Transverse colon (tissue), 4 donors: ENCODE measurements around the gene RAB3IL1.

ENCODE experiments used
- EP300 ChIP-seq: sonication (generic); formaldehyde crosslinking; IDR thresholded peaks from one replicate; pipeline ENCODE4 v1.6.1; 2017; ENCODE audit warnings: antibody characterized with exemption, low read depth
- POLR2A ChIP-seq: fragments of 450-650 bp; IDR thresholded peaks from one replicate; pipeline ENCODE4 v1.6.1; 2016; ENCODE audit warnings: antibody characterized with exemption, mild to moderate bottlenecking, moderate library complexity
- POLR2AphosphoS5 ChIP-seq, 3 donors: sonication (generic); formaldehyde crosslinking; IDR thresholded peaks; one replicate each; pipeline ENCODE4 v1.6.1; 2016; ENCODE audit warnings: antibody characterized with exemption in 3 of 3
- TF ChIP-seq, protein P1 (sequence below), 5 experiments: fragments of 200-600 bp in 3 of 5; fragments of 450-650 bp in 2 of 5; sonication (generic) in 3 of 5; IDR thresholded peaks; 1 replicate in 2 of 5; 2 replicates in 3 of 5; pipeline ENCODE4 v1.5.1; 2016 to 2017; ENCODE audit warnings: antibody characterized with exemption in 5 of 5, inconsistent platforms in 3 of 5, mild to moderate bottlenecking in 2 of 5, moderate library complexity in 1 of 5

DNA sequence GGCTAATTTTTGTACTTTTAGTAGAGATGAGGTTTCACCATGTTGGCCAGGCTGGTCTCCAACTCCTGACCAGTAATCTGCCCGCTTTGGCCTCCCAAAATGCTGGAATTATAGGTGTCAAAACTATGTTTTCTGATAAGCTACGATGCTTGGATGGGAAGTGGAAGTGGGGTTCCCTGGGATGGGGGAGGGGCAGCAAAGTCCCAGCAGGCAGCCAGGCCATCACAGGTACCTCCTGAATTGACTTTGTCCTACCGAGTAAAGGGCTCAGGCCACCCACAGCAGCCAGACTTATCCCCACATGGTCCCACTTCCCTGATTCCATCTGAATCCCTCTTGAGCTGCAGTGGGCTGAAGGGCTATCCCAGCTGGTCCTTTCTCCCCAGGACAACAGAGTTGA is 43.2 kb upstream of the RAB3IL1 start:
- no peak for TF ChIP-seq POLR2A
- TF ChIP-seq, protein P1, sequence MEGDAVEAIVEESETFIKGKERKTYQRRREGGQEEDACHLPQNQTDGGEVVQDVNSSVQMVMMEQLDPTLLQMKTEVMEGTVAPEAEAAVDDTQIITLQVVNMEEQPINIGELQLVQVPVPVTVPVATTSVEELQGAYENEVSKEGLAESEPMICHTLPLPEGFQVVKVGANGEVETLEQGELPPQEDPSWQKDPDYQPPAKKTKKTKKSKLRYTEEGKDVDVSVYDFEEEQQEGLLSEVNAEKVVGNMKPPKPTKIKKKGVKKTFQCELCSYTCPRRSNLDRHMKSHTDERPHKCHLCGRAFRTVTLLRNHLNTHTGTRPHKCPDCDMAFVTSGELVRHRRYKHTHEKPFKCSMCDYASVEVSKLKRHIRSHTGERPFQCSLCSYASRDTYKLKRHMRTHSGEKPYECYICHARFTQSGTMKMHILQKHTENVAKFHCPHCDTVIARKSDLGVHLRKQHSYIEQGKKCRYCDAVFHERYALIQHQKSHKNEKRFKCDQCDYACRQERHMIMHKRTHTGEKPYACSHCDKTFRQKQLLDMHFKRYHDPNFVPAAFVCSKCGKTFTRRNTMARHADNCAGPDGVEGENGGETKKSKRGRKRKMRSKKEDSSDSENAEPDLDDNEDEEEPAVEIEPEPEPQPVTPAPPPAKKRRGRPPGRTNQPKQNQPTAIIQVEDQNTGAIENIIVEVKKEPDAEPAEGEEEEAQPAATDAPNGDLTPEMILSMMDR (IDR thresholded peaks at IDR 0.05) = no peak
- no peak for TF ChIP-seq POLR2AphosphoS5 (IDR thresholded peaks at IDR 0.05)
- TF ChIP-seq EP300 = no peak
